ENCODE data around the gene DAPK3. TPM values are rescaled to one million over a fixed set of nuclear protein-coding genes. Genes with fewer than 3 reads are reported as not detected.
"Not testable (repeated sequence)": the region's sequence is repeated elsewhere in the genome, so short reads cannot be mapped to it uniquely, and the experiment has no call there.

The DAPK3 gene
- total RNA-seq, 1 donor from 2014 or later, result 69.0 TPM

DNA sequence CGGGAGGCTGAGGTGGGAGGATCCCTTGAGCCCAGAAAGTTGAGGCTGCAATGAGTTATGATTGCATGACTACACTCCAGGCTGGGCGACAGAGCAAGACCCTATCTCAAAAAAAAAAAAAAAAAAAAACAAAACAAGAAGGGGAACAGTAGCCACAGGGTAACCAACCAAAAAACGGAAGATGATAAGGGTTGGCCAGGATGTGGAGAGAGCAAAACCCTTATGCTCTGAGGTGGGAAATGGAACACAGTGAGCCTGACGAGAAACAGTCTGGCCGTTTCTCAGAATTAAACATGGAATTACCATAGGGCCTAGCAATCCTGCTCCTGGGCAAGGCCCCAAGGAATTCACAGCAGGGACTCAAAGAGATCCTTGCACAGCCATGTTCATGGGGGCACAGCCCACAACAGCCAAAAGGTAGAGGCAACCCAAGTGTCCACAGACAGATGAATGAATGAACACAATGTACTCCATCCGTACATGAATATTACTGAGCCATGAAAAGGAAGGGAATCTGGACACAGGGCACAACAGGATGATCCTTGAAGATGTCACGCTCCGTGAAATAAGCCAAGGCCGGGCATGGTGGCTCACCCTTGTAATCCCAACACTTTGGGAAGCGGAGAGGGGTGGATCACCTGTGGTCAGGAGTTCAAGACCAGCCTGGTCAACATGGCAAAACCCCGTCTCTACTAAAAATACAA lies 26.7 kb downstream of the DAPK3 start:
- ATAC-seq (no peak), DNase-seq (ENCODE audit: low spot score) (no peak)
- intact Hi-C loops (cut with DNase I), result no loop called here

GRCh38 chr19:3942790-3943409 lies 28.0 kb downstream of the DAPK3 start:
- intact Hi-C loops (cut with DNase I), result no loop called here
- no peak for DNase-seq (ENCODE audit: low spot score)
- no peak for ATAC-seq

GRCh38 chr19:3938300-3938950 lies 32.5 kb downstream of the DAPK3 start:
- ATAC-seq; intact Hi-C loops (cut with DNase I); DNase-seq (ENCODE audit: low spot score): not testable (repeated sequence)

- intact Hi-C loops (cut with DNase I), result no loop called here
- DNase-seq (ENCODE audit: low spot score) (no peak), ATAC-seq (no peak)
Measured at GRCh38 chr19:3936506-3937442, 34.1 kb downstream of the DAPK3 start.

- no peak for DNase-seq (ENCODE audit: low spot score)
- intact Hi-C loops (cut with DNase I), result no loop called here
- ATAC-seq, result no peak
Measured at GRCh38 chr19:3932931-3933810, 37.7 kb downstream of the DAPK3 start, which contains the start of gene NMRK2. NMRK2 (plus strand) TSS chr19:3933069; CDS start chr19:3933672, 603 bp downstream.

GRCh38 chr19:3931041-3931440 lies 39.9 kb downstream of the DAPK3 start:
- intact Hi-C loops (cut with DNase I), result no loop called here
- DNase-seq (ENCODE audit: low spot score) (no peak), ATAC-seq (no peak)

- ATAC-seq (no peak), DNase-seq (ENCODE audit: low spot score) (no peak)
- intact Hi-C loops (cut with DNase I), result no loop called here
Measured at GRCh38 chr19:3923912-3924311, 47.0 kb downstream of the DAPK3 start.

GRCh38 chr19:3923096-3923758 lies 47.7 kb downstream of the DAPK3 start:
- intact Hi-C loops (cut with DNase I), result no loop called here
- DNase-seq (ENCODE audit: low spot score), result no peak
- ATAC-seq, result no peak

DNA sequence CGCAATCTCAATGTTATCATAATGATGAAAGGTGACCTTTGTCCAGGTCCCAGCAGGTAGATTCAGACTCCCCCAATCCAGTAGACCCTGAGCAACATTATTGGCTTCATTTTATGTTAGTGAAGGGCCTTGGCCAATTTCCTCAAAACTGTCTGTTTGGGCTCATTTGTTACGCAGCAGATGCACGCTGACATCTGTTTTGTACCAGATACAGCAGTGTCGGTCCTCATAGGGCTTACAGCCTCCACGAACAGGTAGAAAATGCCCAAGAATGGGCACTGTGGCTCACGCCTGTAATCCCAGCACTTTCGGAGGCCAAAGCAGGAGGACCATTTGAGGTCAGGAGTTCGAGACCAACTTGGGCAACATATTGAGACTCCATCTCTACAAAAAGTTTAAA lies 51.1 kb downstream of the DAPK3 start:
- ATAC-seq, result no peak
- no peak for DNase-seq (ENCODE audit: low spot score)
- intact Hi-C loops (cut with DNase I), result no loop called here

DNA sequence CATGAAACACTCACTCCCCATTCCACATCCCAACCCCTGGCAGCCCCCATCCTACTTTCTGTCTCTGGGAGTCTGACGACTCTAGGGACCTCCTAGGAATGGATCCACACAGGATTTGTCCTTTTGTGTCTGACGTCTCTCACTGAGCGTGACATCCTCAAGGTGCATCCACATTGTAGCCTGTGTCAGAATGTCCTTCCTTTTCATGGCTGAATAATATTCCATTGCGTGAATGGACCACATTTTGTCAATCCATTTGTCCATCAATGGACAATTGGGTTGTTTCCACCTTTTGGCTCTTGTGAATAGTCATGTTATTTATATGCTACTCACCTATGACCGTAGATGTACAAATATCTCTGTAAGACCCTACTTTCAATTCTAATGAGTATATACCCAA lies 54.9 kb downstream of the DAPK3 start:
- no peak for DNase-seq (ENCODE audit: low spot score)
- ATAC-seq, result no peak
- intact Hi-C loops (cut with DNase I), result no loop called here

DNA sequence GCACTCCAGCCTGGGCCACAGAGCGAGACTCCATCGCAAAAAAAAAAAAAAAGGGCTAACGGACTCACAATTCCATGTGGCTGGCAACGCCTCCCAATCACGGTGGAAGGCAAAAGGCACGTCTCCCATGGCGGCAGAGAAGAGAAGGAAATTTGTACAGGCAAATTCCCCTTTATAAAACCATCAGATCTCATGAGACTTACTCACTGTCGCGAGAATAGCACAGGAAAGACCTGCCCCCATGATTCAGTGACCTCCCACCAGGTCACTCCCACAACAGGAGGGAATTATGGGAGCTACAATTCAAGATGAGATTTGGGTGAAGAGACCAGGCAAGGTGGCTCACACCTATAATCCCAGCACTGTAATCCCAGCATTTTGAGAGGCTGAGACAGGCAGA lies 56.7 kb downstream of the DAPK3 start:
- DNase-seq (ENCODE audit: low spot score) (no peak), ATAC-seq (no peak)
- intact Hi-C loops (cut with DNase I), result no loop called here

GRCh38 chr19:3910105-3910504 lies 60.8 kb downstream of the DAPK3 start:
- ATAC-seq, result no peak
- intact Hi-C loops (cut with DNase I), result no loop called here
- DNase-seq (ENCODE audit: low spot score), result no peak

Small RNA genes within 50 kb of the gene (microRNA-seq; reads per million reads assigned to microRNA genes)
- gene MIR637, result not detected

Other genes starting within 250 kb of the DAPK3 start
- 26.1 TPM for gene APBA3, start 209.4 kb downstream of the DAPK3 start, total RNA-seq
- 35.3 TPM for gene MRPL54, start 208.4 kb downstream of the DAPK3 start, total RNA-seq
- gene RAX2, start 198.9 kb downstream of the DAPK3 start, total RNA-seq, result not detected
- 1.6 TPM for gene MATK, start 184.7 kb downstream of the DAPK3 start, total RNA-seq
- gene ZFR2, start 102.1 kb downstream of the DAPK3 start, total RNA-seq, result 0.31 TPM
- not detected for gene ATCAY, start 90.4 kb downstream of the DAPK3 start, total RNA-seq
- not detected for gene NMRK2, start 38.0 kb downstream of the DAPK3 start, total RNA-seq
- gene EEF2, start 14.4 kb upstream of the DAPK3 start, total RNA-seq, result 1,381 TPM
- 33.4 TPM for gene PIAS4, start 36.6 kb upstream of the DAPK3 start, total RNA-seq
- gene ZBTB7A, start 95.8 kb upstream of the DAPK3 start, total RNA-seq, result 54.2 TPM
- 108 TPM for gene MAP2K2, start 153.0 kb upstream of the DAPK3 start, total RNA-seq
- gene CREB3L3, start 182.5 kb upstream of the DAPK3 start, total RNA-seq, result not detected
- 19.0 TPM for gene SIRT6, start 211.5 kb upstream of the DAPK3 start, total RNA-seq
- gene ANKRD24, start 211.6 kb upstream of the DAPK3 start, total RNA-seq, result 1.3 TPM

Measured in sciatic nerve (tissue), 2 donors.